K562 (cell line): Measurements from ENCODE around the gene ANKRD65. TPM values are rescaled to one million over a fixed set of nuclear protein-coding genes. Genes with fewer than 3 reads are reported as not detected.

Experiments used
- ADNP ChIP-seq: fragments of 200-800 bp; sonication (Bioruptor generic); IDR thresholded peaks from 2 replicates; pipeline ENCODE4 v1.6.1; 2016; ENCODE audit warnings: missing genetic modification characterization, missing compliant biosample characterization
- ARHGAP35 ChIP-seq: fragments of 450-650 bp; IDR thresholded peaks from 2 replicates; pipeline ENCODE4 v1.6.1; 2018; ENCODE audit not compliant: partially characterized antibody
- BCOR ChIP-seq: fragments of 450-650 bp; IDR thresholded peaks from 2 replicates; pipeline ENCODE4 v1.6.1; 2016
- CHD2 ChIP-seq: IDR thresholded peaks from 2 replicates; pipeline ENCODE4 v1.6.1; 2011; ENCODE audit warnings: low read depth, low read length
- ESRRB ChIP-seq: fragments of 250-450 bp; sonication (Bioruptor Pico); IDR thresholded peaks from 2 replicates; pipeline ENCODE4 v1.5.0; 2020; ENCODE audit warnings: mild to moderate bottlenecking, moderate library complexity, borderline replicate concordance
- ETV1 ChIP-seq: fragments of 450-650 bp; conservative IDR thresholded peaks from 2 replicates; pipeline ENCODE4 v1.6.1; 2016; ENCODE audit warnings: missing genetic modification characterization, control low read depth, low read depth, missing compliant biosample characterization
- ETV6 ChIP-seq, 3 experiments: fragments of 150-350 bp in 1 of 3; sonication (generic) in 1 of 3; formaldehyde crosslinking in 1 of 3; IDR thresholded peaks; 2 replicates each; pipeline versions ENCODE4 v1.6.1 to v1.8.0; 2014 to 2022; ENCODE audit warnings: borderline replicate concordance in 2 of 3, low read depth in 2 of 3, antibody characterized with exemption in 1 of 3, low read length in 1 of 3, mild to moderate bottlenecking in 1 of 3, missing genetic modification reagents in 1 of 3
- GTF2E2 ChIP-seq: fragments of 200-800 bp; sonication (Bioruptor generic); IDR thresholded peaks from 2 replicates; pipeline ENCODE4 v1.6.1; 2016; ENCODE audit warnings: missing genetic modification characterization, missing compliant biosample characterization
- HBP1 ChIP-seq: fragments of 450-650 bp; formaldehyde crosslinking; IDR thresholded peaks from 2 replicates; pipeline ENCODE4 v1.4.0; 2022; ENCODE audit warnings: missing genetic modification characterization
- HLTF ChIP-seq: fragments of 450-650 bp; IDR thresholded peaks from 2 replicates; pipeline ENCODE4 v1.6.1; 2016
- HMG20A ChIP-seq: fragments of 450-650 bp; formaldehyde crosslinking; conservative IDR thresholded peaks from 2 replicates; pipeline ENCODE4 v1.4.0; 2020; ENCODE audit warnings: mild to moderate bottlenecking, mixed read lengths
- ILF3 ChIP-seq: fragments of 450-650 bp; IDR thresholded peaks from 2 replicates; pipeline ENCODE4 v1.6.1; 2018; ENCODE audit warnings: antibody characterized with exemption, mild to moderate bottlenecking, moderate library complexity, borderline replicate concordance
- JUN ChIP-seq, 2 experiments: sonication (generic) in 1 of 2; formaldehyde crosslinking in 1 of 2; IDR thresholded peaks; 2 replicates each; pipeline versions ENCODE4 v1.6.1 to v1.8.0; 2012 to 2022; ENCODE audit warnings: borderline replicate concordance in 2 of 2, mild to moderate bottlenecking in 2 of 2, improper control_type of control experiment in 1 of 2, low read depth in 1 of 2, low read length in 1 of 2, missing genetic modification reagents in 1 of 2
- KLF6 ChIP-seq: fragments of 250-450 bp; sonication (Bioruptor Pico); IDR thresholded peaks from 2 replicates; pipeline ENCODE4 v1.4.0; 2020; ENCODE audit warnings: mild to moderate bottlenecking, moderate library complexity, borderline replicate concordance
- MEIS2 ChIP-seq: fragments of 450-650 bp; IDR thresholded peaks from 2 replicates; pipeline ENCODE4 v1.6.1; 2014; ENCODE audit warnings: mild to moderate bottlenecking; ENCODE audit not compliant: partially characterized antibody
- NFATC3 ChIP-seq: fragments of 450-650 bp; IDR thresholded peaks from 2 replicates; pipeline ENCODE4 v1.6.1; 2017; ENCODE audit warnings: mild to moderate bottlenecking
- PTBP1 ChIP-seq: fragments of 200-400 bp; formaldehyde crosslinking; IDR thresholded peaks from 2 replicates; pipeline ENCODE4 v1.6.1; 2017; ENCODE audit warnings: low read depth, low read length
- RHOXF2B ChIP-seq: fragments of 250-450 bp; sonication (Bioruptor Pico); conservative IDR thresholded peaks from 2 replicates; pipeline ENCODE4 v1.5.1; 2021
- SAFB2 ChIP-seq: fragments of 200-400 bp; formaldehyde crosslinking; IDR thresholded peaks from 2 replicates; pipeline ENCODE4 v1.6.1; 2018; ENCODE audit warnings: borderline replicate concordance, low read length, low read depth, moderate library complexity; ENCODE audit not compliant: severe bottlenecking
- SMARCA4 ChIP-seq: fragments of 450-650 bp; IDR thresholded peaks from 2 replicates; pipeline ENCODE4 v1.6.1; 2016
- SMARCE1 ChIP-seq: fragments of 450-650 bp; IDR thresholded peaks from 2 replicates; pipeline ENCODE4 v1.7.1; 2016; ENCODE audit warnings: mild to moderate bottlenecking
- SNIP1 ChIP-seq: fragments of 450-650 bp; IDR thresholded peaks from 2 replicates; pipeline ENCODE4 v1.7.1; 2017; ENCODE audit warnings: low read depth, mild to moderate bottlenecking
- STAT5B ChIP-seq: fragments of 250-450 bp; sonication (Bioruptor Pico); IDR thresholded peaks from 2 replicates; pipeline ENCODE4 v1.8.0; 2021; ENCODE audit warnings: mild to moderate bottlenecking, inconsistent platforms
- TGIF2 ChIP-seq: sonication (generic); formaldehyde crosslinking; IDR thresholded peaks from 2 replicates; pipeline ENCODE4 v1.8.1; 2022; ENCODE audit warnings: mild to moderate bottlenecking, missing genetic modification reagents, moderate library complexity
- ZFP30 ChIP-seq: fragments of 250-450 bp; sonication (Bioruptor Pico); IDR thresholded peaks from 2 replicates; pipeline ENCODE4 v1.8.0; 2022; ENCODE audit warnings: moderate library complexity, mild to moderate bottlenecking, inconsistent platforms, borderline replicate concordance
- ZNF282 ChIP-seq: sonication (generic); formaldehyde crosslinking; IDR thresholded peaks from 2 replicates; pipeline ENCODE4 v1.8.1; 2023; ENCODE audit warnings: missing genetic modification reagents
- polyA plus RNA-seq, 8 experiments: library from polyadenylated mRNA; depleted of rRNA in 4 of 8; stranded (reverse) in 5 of 8; unstranded in 3 of 8; fragments of >200 nt; fragmentation: Nextera tagmentation in 2 of 8; fragmentation: Illumina TruSeq in 1 of 8; extraction: Ambion mirVana in 2 of 8; extraction: Trizol in 1 of 8; gene quantifications; 2 replicates each; pipeline versions ENCODE4 v1.2.1 to v1.2.3, GENCODE V29; 2011 to 2014; ENCODE audit warnings: inconsistent platforms in 1 of 8, missing spikeins in 1 of 8
- total RNA-seq, 7 experiments: library from RNA; depleted of rRNA in 6 of 7; stranded (reverse); fragments of >200 nt in 6 of 7; fragmentation: Illumina TruSeq in 2 of 7; extraction: Trizol in 2 of 7; gene quantifications; 2 replicates each; pipeline versions ENCODE4 v1.2.1 to v1.2.3, GENCODE V29; 2011 to 2021; ENCODE audit warnings: low replicate concordance in 1 of 7

Gene ANKRD65
- total and polyA plus RNA-seq, 9 of the 15 experiments (the other 6 are each of a cell fraction or from before 2014, with no cell fraction given): not detected

DNA sequence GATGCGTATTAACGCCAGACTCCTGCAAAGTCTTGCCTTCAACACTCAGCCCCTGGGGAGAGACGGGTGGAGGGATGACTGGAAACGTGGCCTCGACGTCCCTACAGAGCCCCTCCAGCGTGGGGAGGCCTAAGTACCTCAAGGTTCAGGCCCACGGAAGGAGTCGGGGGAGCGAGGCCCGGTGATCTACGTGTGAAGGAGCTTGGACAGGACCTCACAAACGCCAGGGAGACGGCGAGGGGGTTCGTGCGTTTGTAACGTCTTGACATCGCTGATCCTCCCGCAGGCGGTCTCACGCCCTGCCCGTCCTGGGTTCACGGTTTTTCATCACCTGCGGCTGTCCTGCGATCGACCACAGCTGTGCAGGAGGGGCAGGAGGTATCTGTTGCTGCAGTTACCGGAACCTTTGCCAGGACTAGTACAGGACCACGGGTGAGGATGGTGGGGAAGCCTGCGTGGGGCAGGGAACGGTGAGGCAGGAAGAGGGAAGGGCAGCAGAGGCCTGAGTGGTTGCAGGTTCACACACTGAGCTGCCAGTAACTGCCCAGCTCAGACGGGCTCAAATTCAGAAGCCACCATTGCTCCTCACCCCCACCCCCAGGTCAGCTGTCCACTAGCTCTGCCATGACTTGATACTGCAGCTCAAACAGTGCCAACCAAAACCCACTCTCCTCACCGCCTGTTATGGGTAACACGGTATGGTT is 21.1 kb downstream of the ANKRD65 start (continued):
- TF ChIP-seq HLTF (no peak), ADNP (tag) (no peak), ARHGAP35 (peak; percentile 55), KLF6 (CRISPR knock-in tag) (no peak), STAT5B (CRISPR knock-in tag) (no peak), CHD2 (peak; percentile 2; the same call in 1 of the 2 replicates), HBP1 (peak; percentile 23), BCOR (peak; percentile 36; the same call in 1 of the 2 replicates), SAFB2 (no peak), TGIF2 (no peak), ESRRB (CRISPR knock-in tag) (no peak), MEIS2 (no peak), SMARCA4 (peak; percentile 49; the same call in 1 of the 2 replicates), ZFP30 (CRISPR knock-in tag) (no peak), PTBP1 (0 out of 2 replicates have a peak, but pooled peaks have one; percentile 27), SMARCE1 (no peak), ETV1 (no peak), ETV6 (IDR thresholded peaks at IDR 0.05; ENCODE audit: borderline replicate concordance in 1 of 2, low read depth in 2 of 2, low read length in 1 of 2) (peak in 1 of 2 experiments; percentile 0; a peak in 1 of 4 replicates), ETV6 (CRISPR knock-in tag; IDR thresholded peaks at IDR 0.05; ENCODE audit: borderline replicate concordance) (no peak), JUN (IDR thresholded peaks at IDR 0.05; ENCODE audit: borderline replicate concordance, low read depth, low read length) (no peak), JUN (CRISPR knock-in tag; IDR thresholded peaks at IDR 0.05; ENCODE audit: borderline replicate concordance) (0 out of 2 replicates have a peak, but pooled peaks have one; percentile 32), GTF2E2 (tag) (0 out of 2 replicates have a peak, but pooled peaks have one; percentile 37), ZNF282 (CRISPR knock-in tag) (peak; percentile 96; the same call in 1 of the 2 replicates), NFATC3 (no peak), SNIP1 (no peak), ILF3 (no peak), HMG20A (CRISPR knock-in tag) (no peak), RHOXF2B (CRISPR knock-in tag) (0 out of 2 replicates have a peak, but pooled peaks have one; percentile 47)
